HepG2 (cell line): Measurements from ENCODE around the gene ARHGAP19. TPM values are rescaled to one million over a fixed set of nuclear protein-coding genes. Genes with fewer than 3 reads are reported as not detected.

Experiments
- ATF7-NPFF ChIP-seq: sonication (generic); formaldehyde crosslinking; IDR thresholded peaks from 2 replicates; pipeline ENCODE4 v1.8.1; 2023; ENCODE audit warnings: mild to moderate bottlenecking, low read depth, missing genetic modification reagents, moderate library complexity
- GZF1 ChIP-seq: sonication (generic); formaldehyde crosslinking; IDR thresholded peaks from 2 replicates; pipeline ENCODE4 v1.5.1; 2020; ENCODE audit warnings: mild to moderate bottlenecking, missing genetic modification reagents
- KLF11 ChIP-seq: IDR thresholded peaks from 2 replicates; pipeline ENCODE4 v1.6.1; 2016; ENCODE audit warnings: missing compliant biosample characterization
- NCOA2 ChIP-seq: sonication (generic); formaldehyde crosslinking; IDR thresholded peaks from 2 replicates; pipeline ENCODE4 v1.8.0; 2022; ENCODE audit warnings: inconsistent platforms
- POGZ ChIP-seq: sonication (generic); formaldehyde crosslinking; IDR thresholded peaks from 2 replicates; pipeline ENCODE4 v1.4.0; 2020; ENCODE audit warnings: mild to moderate bottlenecking, missing genetic modification reagents
- RAD21 ChIP-seq: fragments of 450-650 bp; formaldehyde crosslinking; IDR thresholded peaks from 2 replicates; pipeline ENCODE4 v1.5.0; 2020; ENCODE audit warnings: mild to moderate bottlenecking
- SATB2 ChIP-seq: sonication (generic); formaldehyde crosslinking; IDR thresholded peaks from 2 replicates; pipeline ENCODE4 v1.5.0; 2020; ENCODE audit warnings: missing genetic modification reagents
- SP4 ChIP-seq: sonication (generic); formaldehyde crosslinking; IDR thresholded peaks from 2 replicates; pipeline ENCODE4 v1.8.1; 2023; ENCODE audit warnings: mild to moderate bottlenecking, missing genetic modification reagents
- YEATS4 ChIP-seq: sonication (generic); formaldehyde crosslinking; IDR thresholded peaks from 2 replicates; pipeline ENCODE4 v1.4.0; 2020; ENCODE audit warnings: missing genetic modification reagents, borderline replicate concordance
- ZMYM2 ChIP-seq: sonication (generic); formaldehyde crosslinking; IDR thresholded peaks from 2 replicates; pipeline ENCODE4 v1.8.0; 2022; ENCODE audit warnings: mild to moderate bottlenecking, missing genetic modification reagents
- ZNF124 ChIP-seq: sonication (generic); formaldehyde crosslinking; IDR thresholded peaks from 2 replicates; pipeline ENCODE4 v1.4.0; 2020; ENCODE audit warnings: missing genetic modification reagents
- ZNF547 ChIP-seq: sonication (generic); formaldehyde crosslinking; IDR thresholded peaks from 2 replicates; pipeline ENCODE4 v1.5.1; 2020; ENCODE audit warnings: mild to moderate bottlenecking, missing genetic modification reagents
- ZNF652 ChIP-seq: IDR thresholded peaks from 2 replicates; pipeline ENCODE4 v1.6.1; 2016; ENCODE audit warnings: low read depth, borderline replicate concordance
- ZNF768 ChIP-seq: sonication (generic); formaldehyde crosslinking; IDR thresholded peaks from 2 replicates; pipeline ENCODE4 v1.4.0; 2020; ENCODE audit warnings: missing genetic modification reagents
- polyA plus RNA-seq, 8 experiments: library from polyadenylated mRNA; depleted of rRNA in 3 of 8; stranded (reverse) in 7 of 8; unstranded in 1 of 8; fragments of >200 nt; fragmentation: Illumina TruSeq in 4 of 8; extraction: Trizol in 4 of 8; gene quantifications; 2 replicates each; pipeline versions ENCODE4 v1.2.1 to v1.2.3, GENCODE V29; 2011 to 2016; ENCODE audit warnings: low read depth in 4 of 8, missing spikeins in 1 of 8, mixed read lengths in 1 of 8; ENCODE audit not compliant: insufficient read depth in 1 of 8
- total RNA-seq, 5 experiments: library from RNA; depleted of rRNA; stranded (reverse); fragments of >200 nt; fragmentation: Illumina TruSeq; extraction: Trizol; gene quantifications; 2 replicates each; pipeline ENCODE4 v1.2.3, GENCODE V29; 2016; ENCODE audit warnings: low read depth in 1 of 5
- TF ChIP-seq, protein P1 (sequence below): sonication (generic); formaldehyde crosslinking; IDR thresholded peaks from 2 replicates; pipeline ENCODE4 v1.8.1; 2023; ENCODE audit warnings: mild to moderate bottlenecking, missing genetic modification reagents, borderline replicate concordance
- TF ChIP-seq, protein P2 (sequence below): sonication (generic); formaldehyde crosslinking; IDR thresholded peaks from 2 replicates; pipeline ENCODE4; 2020; ENCODE audit warnings: missing genetic modification reagents, mild to moderate bottlenecking, borderline replicate concordance
- TF ChIP-seq, protein P3 (sequence below): sonication (generic); formaldehyde crosslinking; IDR thresholded peaks from 2 replicates; pipeline ENCODE4 v1.5.0; 2020; ENCODE audit warnings: mild to moderate bottlenecking, low read depth, missing genetic modification reagents, borderline replicate concordance
- TF ChIP-seq, protein P4 (sequence below): sonication (generic); formaldehyde crosslinking; IDR thresholded peaks from 2 replicates; pipeline ENCODE4 v1.4.0; 2020; ENCODE audit warnings: missing genetic modification reagents
- TF ChIP-seq, protein P5 (sequence below): IDR thresholded peaks from 2 replicates; pipeline ENCODE4 v1.6.1; 2016; ENCODE audit warnings: missing genetic modification reagents, missing compliant biosample characterization
- TF ChIP-seq, protein P6 (sequence below): sonication (generic); formaldehyde crosslinking; IDR thresholded peaks from 2 replicates; pipeline ENCODE4 v1.8.1; 2023; ENCODE audit warnings: missing genetic modification reagents, mild to moderate bottlenecking, borderline replicate concordance
- TF ChIP-seq, protein P7 (sequence below): sonication (generic); formaldehyde crosslinking; IDR thresholded peaks from 2 replicates; pipeline ENCODE4 v1.5.1; 2020; ENCODE audit warnings: missing genetic modification reagents, mild to moderate bottlenecking, borderline replicate concordance
- TF ChIP-seq, protein P8 (sequence below): sonication (generic); formaldehyde crosslinking; IDR thresholded peaks from 2 replicates; pipeline ENCODE4 v1.4.0; 2020; ENCODE audit warnings: missing genetic modification reagents

The ARHGAP19 gene
- total and polyA plus RNA-seq, 2 of the 13 experiments (the other 11 are each of a cell fraction or from before 2014, with no cell fraction given), result 7.6 to 10.0 TPM

DNA sequence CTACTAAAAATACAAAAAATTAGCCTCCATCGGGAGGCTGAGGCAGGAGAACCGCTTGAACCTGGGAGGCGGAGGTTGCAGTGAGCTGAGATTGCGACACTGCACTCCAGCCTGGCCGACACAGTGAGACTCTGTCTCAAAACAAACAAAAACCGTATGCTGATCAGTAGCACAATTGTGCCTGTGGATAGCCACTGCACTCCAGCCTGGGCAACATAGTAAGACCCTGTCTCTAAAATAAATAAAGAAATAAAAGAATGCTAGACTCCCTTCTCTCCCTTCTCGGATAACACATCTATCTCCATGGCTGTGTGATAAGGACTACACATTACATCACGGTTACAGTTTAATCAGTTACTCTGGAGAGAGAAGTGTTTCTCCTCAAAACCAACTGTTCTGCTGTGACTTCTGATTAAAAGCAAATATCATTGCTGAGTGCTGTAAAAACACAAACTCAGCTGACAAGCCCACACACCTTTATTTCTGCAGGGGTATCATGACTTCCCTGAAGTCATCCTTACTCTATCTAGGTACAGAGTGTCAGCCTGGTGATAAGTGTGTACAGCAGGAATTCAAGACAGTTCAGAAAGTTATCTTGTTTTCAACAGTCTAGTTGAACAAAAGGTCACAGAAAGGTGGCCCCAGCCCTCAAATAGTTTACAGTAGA is 5.3 kb upstream of the ARHGAP19 start (continued):
- TF ChIP-seq GZF1 (CRISPR knock-in tag) (no peak), ZNF547 (no peak), ZNF768 (CRISPR knock-in tag) (peak; percentile 76), POGZ (CRISPR knock-in tag) (peak; percentile 78), YEATS4 (CRISPR knock-in tag) (no peak), ZNF652 (CRISPR knock-in tag) (no peak), SATB2 (CRISPR knock-in tag) (no peak), ZNF124 (CRISPR knock-in tag) (no peak), SP4 (CRISPR knock-in tag) (no peak), ZMYM2 (CRISPR knock-in tag) (peak; percentile 93), NCOA2 (no peak), ATF7-NPFF (no peak), KLF11 (no peak), RAD21 (CRISPR knock-in tag) (no peak)
- TF ChIP-seq, protein P1, sequence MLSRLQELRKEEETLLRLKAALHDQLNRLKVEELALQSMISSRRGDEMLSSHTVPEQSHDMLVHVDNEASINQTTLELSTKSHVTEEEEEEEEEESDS, result no peak
- TF ChIP-seq, protein P2, sequence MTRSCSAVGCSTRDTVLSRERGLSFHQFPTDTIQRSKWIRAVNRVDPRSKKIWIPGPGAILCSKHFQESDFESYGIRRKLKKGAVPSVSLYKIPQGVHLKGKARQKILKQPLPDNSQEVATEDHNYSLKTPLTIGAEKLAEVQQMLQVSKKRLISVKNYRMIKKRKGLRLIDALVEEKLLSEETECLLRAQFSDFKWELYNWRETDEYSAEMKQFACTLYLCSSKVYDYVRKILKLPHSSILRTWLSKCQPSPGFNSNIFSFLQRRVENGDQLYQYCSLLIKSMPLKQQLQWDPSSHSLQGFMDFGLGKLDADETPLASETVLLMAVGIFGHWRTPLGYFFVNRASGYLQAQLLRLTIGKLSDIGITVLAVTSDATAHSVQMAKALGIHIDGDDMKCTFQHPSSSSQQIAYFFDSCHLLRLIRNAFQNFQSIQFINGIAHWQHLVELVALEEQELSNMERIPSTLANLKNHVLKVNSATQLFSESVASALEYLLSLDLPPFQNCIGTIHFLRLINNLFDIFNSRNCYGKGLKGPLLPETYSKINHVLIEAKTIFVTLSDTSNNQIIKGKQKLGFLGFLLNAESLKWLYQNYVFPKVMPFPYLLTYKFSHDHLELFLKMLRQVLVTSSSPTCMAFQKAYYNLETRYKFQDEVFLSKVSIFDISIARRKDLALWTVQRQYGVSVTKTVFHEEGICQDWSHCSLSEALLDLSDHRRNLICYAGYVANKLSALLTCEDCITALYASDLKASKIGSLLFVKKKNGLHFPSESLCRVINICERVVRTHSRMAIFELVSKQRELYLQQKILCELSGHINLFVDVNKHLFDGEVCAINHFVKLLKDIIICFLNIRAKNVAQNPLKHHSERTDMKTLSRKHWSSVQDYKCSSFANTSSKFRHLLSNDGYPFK (CRISPR knock-in tag), result no peak
- TF ChIP-seq, protein P3, sequence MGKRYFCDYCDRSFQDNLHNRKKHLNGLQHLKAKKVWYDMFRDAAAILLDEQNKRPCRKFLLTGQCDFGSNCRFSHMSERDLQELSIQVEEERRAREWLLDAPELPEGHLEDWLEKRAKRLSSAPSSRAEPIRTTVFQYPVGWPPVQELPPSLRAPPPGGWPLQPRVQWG, result no peak
- TF ChIP-seq, protein P4, sequence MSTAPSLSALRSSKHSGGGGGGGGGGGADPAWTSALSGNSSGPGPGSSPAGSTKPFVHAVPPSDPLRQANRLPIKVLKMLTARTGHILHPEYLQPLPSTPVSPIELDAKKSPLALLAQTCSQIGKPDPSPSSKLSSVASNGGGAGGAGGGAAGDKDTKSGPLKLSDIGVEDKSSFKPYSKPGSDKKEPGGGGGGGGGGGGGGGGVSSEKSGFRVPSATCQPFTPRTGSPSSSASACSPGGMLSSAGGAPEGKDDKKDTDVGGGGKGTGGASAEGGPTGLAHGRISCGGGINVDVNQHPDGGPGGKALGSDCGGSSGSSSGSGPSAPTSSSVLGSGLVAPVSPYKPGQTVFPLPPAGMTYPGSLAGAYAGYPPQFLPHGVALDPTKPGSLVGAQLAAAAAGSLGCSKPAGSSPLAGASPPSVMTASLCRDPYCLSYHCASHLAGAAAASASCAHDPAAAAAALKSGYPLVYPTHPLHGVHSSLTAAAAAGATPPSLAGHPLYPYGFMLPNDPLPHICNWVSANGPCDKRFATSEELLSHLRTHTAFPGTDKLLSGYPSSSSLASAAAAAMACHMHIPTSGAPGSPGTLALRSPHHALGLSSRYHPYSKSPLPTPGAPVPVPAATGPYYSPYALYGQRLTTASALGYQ (CRISPR knock-in tag), result no peak
- TF ChIP-seq, protein P5, sequence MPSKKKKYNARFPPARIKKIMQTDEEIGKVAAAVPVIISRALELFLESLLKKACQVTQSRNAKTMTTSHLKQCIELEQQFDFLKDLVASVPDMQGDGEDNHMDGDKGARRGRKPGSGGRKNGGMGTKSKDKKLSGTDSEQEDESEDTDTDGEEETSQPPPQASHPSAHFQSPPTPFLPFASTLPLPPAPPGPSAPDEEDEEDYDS (CRISPR knock-in tag), result no peak
- TF ChIP-seq, protein P6, sequence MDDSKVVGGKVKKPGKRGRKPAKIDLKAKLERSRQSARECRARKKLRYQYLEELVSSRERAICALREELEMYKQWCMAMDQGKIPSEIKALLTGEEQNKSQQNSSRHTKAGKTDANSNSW (CRISPR knock-in tag), result no peak
- TF ChIP-seq, protein P7, sequence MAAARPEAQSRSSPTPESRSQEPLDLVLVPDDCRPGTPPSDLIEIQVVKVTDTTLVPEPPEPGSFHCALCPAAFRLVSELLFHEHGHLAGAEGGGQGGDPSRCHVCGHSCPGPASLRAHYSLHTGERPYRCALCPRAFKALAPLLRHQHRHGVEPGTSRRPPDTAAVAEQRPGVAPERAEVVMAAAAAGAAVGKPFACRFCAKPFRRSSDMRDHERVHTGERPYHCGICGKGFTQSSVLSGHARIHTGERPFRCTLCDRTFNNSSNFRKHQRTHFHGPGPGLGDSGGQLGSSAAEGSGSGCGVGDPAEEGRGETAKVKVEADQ (CRISPR knock-in tag), result no peak
- TF ChIP-seq, protein P8, sequence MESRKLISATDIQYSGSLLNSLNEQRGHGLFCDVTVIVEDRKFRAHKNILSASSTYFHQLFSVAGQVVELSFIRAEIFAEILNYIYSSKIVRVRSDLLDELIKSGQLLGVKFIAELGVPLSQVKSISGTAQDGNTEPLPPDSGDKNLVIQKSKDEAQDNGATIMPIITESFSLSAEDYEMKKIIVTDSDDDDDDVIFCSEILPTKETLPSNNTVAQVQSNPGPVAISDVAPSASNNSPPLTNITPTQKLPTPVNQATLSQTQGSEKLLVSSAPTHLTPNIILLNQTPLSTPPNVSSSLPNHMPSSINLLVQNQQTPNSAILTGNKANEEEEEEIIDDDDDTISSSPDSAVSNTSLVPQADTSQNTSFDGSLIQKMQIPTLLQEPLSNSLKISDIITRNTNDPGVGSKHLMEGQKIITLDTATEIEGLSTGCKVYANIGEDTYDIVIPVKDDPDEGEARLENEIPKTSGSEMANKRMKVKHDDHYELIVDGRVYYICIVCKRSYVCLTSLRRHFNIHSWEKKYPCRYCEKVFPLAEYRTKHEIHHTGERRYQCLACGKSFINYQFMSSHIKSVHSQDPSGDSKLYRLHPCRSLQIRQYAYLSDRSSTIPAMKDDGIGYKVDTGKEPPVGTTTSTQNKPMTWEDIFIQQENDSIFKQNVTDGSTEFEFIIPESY (CRISPR knock-in tag), result peak; percentile 35; the same call in 1 of the 2 replicates
